BJ (cell line): ENCODE results near the gene ODR4. TPM values are rescaled to one million over a fixed set of nuclear protein-coding genes. Genes with fewer than 3 reads are reported as not detected.
A peak's percentile ranks its signal among the peaks of the same experiment; 100 is the strongest.
"Not testable (repeated sequence)": the region's sequence is repeated elsewhere in the genome, so short reads cannot be mapped to it uniquely, and the experiment has no call there.

ENCODE experiments used
- CTCF ChIA-PET: fragments of 350-600 bp; formaldehyde crosslinking; extraction: SDS; loops from one replicate; lab custom pipeline; 2021; ENCODE audit warnings: antibody characterized with exemption, inconsistent platforms; lab: Yijun Ruan, JAX
- POLR2A ChIA-PET: fragments of 300-600 bp; sonication (Branson Sonifier 250); formaldehyde crosslinking; extraction: SDS; loops from one replicate; lab custom pipeline; 2021; ENCODE audit warnings: antibody characterized with exemption; lab: Charles Lee
- DNase-seq: peaks from one replicate; pipeline ENCODE4 v3.0.0-alpha.2; 2011; ENCODE audit warnings: low read depth
- H3K27me3 ChIP-seq: 2 replicates; pipeline ENCODE4 v1.6.0; 2011; ENCODE audit warnings: low read length; ENCODE audit not compliant: control insufficient read depth, insufficient read depth
- H3K36me3 ChIP-seq: 2 replicates; pipeline ENCODE4 v1.5.1; 2011; ENCODE audit warnings: low read length; ENCODE audit not compliant: control insufficient read depth, insufficient read depth
- H3K4me3 ChIP-seq: 2 replicates; pipeline ENCODE4 v1.5.1; 2011; ENCODE audit warnings: low read depth, mild to moderate bottlenecking, control low read depth, low read length
- polyA plus RNA-seq: library from polyadenylated mRNA; depleted of rRNA; stranded (reverse); fragments of >200 nt; gene quantifications from 2 replicates; pipeline ENCODE4 v1.2.3, GENCODE V29; 2011; rRNA removed
- TF ChIP-seq, protein P1 (sequence below): IDR thresholded peaks from 2 replicates; pipeline ENCODE4 v1.5.1; 2011; ENCODE audit warnings: low read depth, mild to moderate bottlenecking, control low read depth, inconsistent platforms, low read length, moderate library complexity; ENCODE audit not compliant: insufficient read depth

The ODR4 gene
- polyA plus RNA-seq, 1 experiment: 6.2 TPM

GRCh38 chr1:186463926-186464325 lies 88.3 kb downstream of the ODR4 start:
- CTCF ChIA-PET: interaction anchor here (0.6 kb wide), 1 partner anchor 219 kb away, joined by 3 read pairs; no protein-coding TSS in a partner anchor
- TF ChIP-seq, protein P1, sequence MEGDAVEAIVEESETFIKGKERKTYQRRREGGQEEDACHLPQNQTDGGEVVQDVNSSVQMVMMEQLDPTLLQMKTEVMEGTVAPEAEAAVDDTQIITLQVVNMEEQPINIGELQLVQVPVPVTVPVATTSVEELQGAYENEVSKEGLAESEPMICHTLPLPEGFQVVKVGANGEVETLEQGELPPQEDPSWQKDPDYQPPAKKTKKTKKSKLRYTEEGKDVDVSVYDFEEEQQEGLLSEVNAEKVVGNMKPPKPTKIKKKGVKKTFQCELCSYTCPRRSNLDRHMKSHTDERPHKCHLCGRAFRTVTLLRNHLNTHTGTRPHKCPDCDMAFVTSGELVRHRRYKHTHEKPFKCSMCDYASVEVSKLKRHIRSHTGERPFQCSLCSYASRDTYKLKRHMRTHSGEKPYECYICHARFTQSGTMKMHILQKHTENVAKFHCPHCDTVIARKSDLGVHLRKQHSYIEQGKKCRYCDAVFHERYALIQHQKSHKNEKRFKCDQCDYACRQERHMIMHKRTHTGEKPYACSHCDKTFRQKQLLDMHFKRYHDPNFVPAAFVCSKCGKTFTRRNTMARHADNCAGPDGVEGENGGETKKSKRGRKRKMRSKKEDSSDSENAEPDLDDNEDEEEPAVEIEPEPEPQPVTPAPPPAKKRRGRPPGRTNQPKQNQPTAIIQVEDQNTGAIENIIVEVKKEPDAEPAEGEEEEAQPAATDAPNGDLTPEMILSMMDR: no peak
- POLR2A ChIA-PET: no interaction called here

GRCh38 chr1:186465491-186465890 lies 89.9 kb downstream of the ODR4 start:
- CTCF ChIA-PET: interaction anchor here (0.7 kb wide), 1 partner anchor 61 kb away, joined by 3 read pairs; no protein-coding TSS in a partner anchor
- POLR2A ChIA-PET, H3K36me3 ChIP-seq, H3K4me3 ChIP-seq, H3K27me3 ChIP-seq, DNase-seq: not testable (repeated sequence)

More at GRCh38 chr1:186463926-186464325, 88.3 kb downstream of the ODR4 start:
- H3K4me3 ChIP-seq: no peak overlapping the region
- no peaks in the 10 kb centered on the region for H3K36me3 ChIP-seq
- DNase-seq: no peak
- no peaks in the 10 kb centered on the region for H3K27me3 ChIP-seq

DNA sequence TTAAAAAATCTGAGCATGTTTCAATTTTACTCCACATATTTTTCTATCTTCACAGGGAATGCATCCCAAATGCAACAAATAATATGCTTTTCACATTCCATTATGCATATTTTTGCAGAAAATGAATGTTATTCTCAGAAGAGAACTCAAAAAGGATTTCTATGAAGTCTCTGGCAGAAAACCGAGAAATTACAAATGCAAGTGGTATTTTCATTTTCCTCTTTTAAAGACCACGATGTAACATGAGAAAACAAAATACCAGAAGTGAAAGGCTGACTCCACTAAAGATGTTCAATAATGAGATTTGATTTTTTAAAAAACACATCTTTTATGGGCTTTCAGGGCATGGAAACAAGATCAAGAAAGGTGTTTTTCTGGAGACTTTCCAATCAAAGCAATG lies 90.3 kb downstream of the ODR4 start:
- no peak overlapping the region for H3K4me3 ChIP-seq
- CTCF ChIA-PET: no interaction called here
- no peaks in the 10 kb centered on the region for H3K27me3 ChIP-seq
- TF ChIP-seq, protein P1: no peak
- peak; percentile 9 for DNase-seq
- POLR2A ChIA-PET: no interaction called here
- no peaks in the 10 kb centered on the region for H3K36me3 ChIP-seq

Other genes with a start within 250 kb of the ODR4 start
- gene PRG4, start 79.6 kb upstream of the ODR4 start, polyA plus RNA-seq: 0.01 TPM in 2 replicates
- 48.6 and 55.3 TPM in 2 replicates for gene TPR, start 585 bp upstream of the ODR4 start, polyA plus RNA-seq
- 0.29 TPM in 1 of 2 replicates, not detected in the other for gene PDC, start 85.3 kb downstream of the ODR4 start, polyA plus RNA-seq